HepG2 (cell line): ENCODE measurements around the gene ADCY6. TPM values are rescaled to one million over a fixed set of nuclear protein-coding genes. Genes with fewer than 3 reads are reported as not detected.

Experiments used
- NFE2L1 ChIP-seq: sonication (generic); formaldehyde crosslinking; IDR thresholded peaks from 2 replicates; pipeline ENCODE4 v1.4.0; 2020; ENCODE audit warnings: missing genetic modification reagents, mild to moderate bottlenecking, borderline replicate concordance
- NFKB2 ChIP-seq: sonication (generic); formaldehyde crosslinking; IDR thresholded peaks from 2 replicates; pipeline ENCODE4 v1.4.0; 2020; ENCODE audit warnings: missing genetic modification reagents, borderline replicate concordance
- SOX6 ChIP-seq, 2 experiments: fragments of 450-650 bp in 1 of 2; sonication (generic) in 1 of 2; formaldehyde crosslinking in 1 of 2; IDR thresholded peaks; 2 replicates each; pipeline versions ENCODE4 v1.4.0 to v1.6.1; 2017 to 2020; ENCODE audit warnings: antibody characterized with exemption in 1 of 2, mild to moderate bottlenecking in 1 of 2, missing genetic modification reagents in 1 of 2
- SUZ12 ChIP-seq: fragments of 150-350 bp; IDR thresholded peaks from 2 replicates; pipeline ENCODE4 v1.6.1; 2014; ENCODE audit warnings: low read depth, low read length
- SYNCRIP ChIP-seq: fragments of 200-400 bp; formaldehyde crosslinking; IDR thresholded peaks from 2 replicates; pipeline ENCODE4 v1.6.1; 2018; ENCODE audit warnings: mild to moderate bottlenecking, low read depth, low read length; ENCODE audit not compliant: insufficient read depth
- ZBTB20 ChIP-seq: sonication (generic); formaldehyde crosslinking; IDR thresholded peaks from 2 replicates; pipeline ENCODE4 v1.8.1; 2023; ENCODE audit warnings: missing genetic modification reagents, low read depth, mild to moderate bottlenecking, borderline replicate concordance
- ZBTB8A ChIP-seq: sonication (generic); formaldehyde crosslinking; IDR thresholded peaks from 2 replicates; pipeline ENCODE4 v1.4.0; 2020; ENCODE audit warnings: mild to moderate bottlenecking, low read depth, missing genetic modification reagents, borderline replicate concordance
- ZFP36L1 ChIP-seq: sonication (generic); formaldehyde crosslinking; IDR thresholded peaks from 2 replicates; pipeline ENCODE4 v1.8.0; 2022; ENCODE audit warnings: mild to moderate bottlenecking, missing genetic modification reagents, moderate library complexity
- ZFP62 ChIP-seq: sonication (generic); formaldehyde crosslinking; IDR thresholded peaks from 2 replicates; pipeline ENCODE4 v1.4.0; 2020; ENCODE audit warnings: missing genetic modification reagents
- ZNF207 ChIP-seq: fragments of 450-650 bp; IDR thresholded peaks from 2 replicates; pipeline ENCODE4 v1.6.1; 2016; ENCODE audit warnings: antibody characterized with exemption, borderline replicate concordance
- ZNF431 ChIP-seq: sonication (generic); formaldehyde crosslinking; IDR thresholded peaks from 2 replicates; pipeline ENCODE4 v1.9.0; 2022; ENCODE audit warnings: missing genetic modification reagents, low read depth, mild to moderate bottlenecking, borderline replicate concordance
- ZSCAN31 ChIP-seq: sonication (generic); formaldehyde crosslinking; IDR thresholded peaks from 2 replicates; pipeline ENCODE4 v1.5.0; 2020; ENCODE audit warnings: low read depth, mild to moderate bottlenecking, missing genetic modification reagents
- polyA plus RNA-seq, 8 experiments: library from polyadenylated mRNA; depleted of rRNA in 3 of 8; stranded (reverse) in 7 of 8; unstranded in 1 of 8; fragments of >200 nt; fragmentation: Illumina TruSeq in 4 of 8; extraction: Trizol in 4 of 8; gene quantifications; 2 replicates each; pipeline versions ENCODE4 v1.2.1 to v1.2.3, GENCODE V29; 2011 to 2016; ENCODE audit warnings: low read depth in 4 of 8, missing spikeins in 1 of 8, mixed read lengths in 1 of 8; ENCODE audit not compliant: insufficient read depth in 1 of 8
- total RNA-seq, 5 experiments: library from RNA; depleted of rRNA; stranded (reverse); fragments of >200 nt; fragmentation: Illumina TruSeq; extraction: Trizol; gene quantifications; 2 replicates each; pipeline ENCODE4 v1.2.3, GENCODE V29; 2016; ENCODE audit warnings: low read depth in 1 of 5
- TF ChIP-seq, protein P1 (sequence below): sonication (generic); formaldehyde crosslinking; conservative IDR thresholded peaks from 2 replicates; pipeline ENCODE4 v1.8.0; 2022; ENCODE audit warnings: low read depth, missing genetic modification reagents
- TF ChIP-seq, protein P2 (sequence below): sonication (generic); formaldehyde crosslinking; IDR thresholded peaks from 2 replicates; pipeline ENCODE4 v1.4.0; 2020; ENCODE audit warnings: missing genetic modification reagents, borderline replicate concordance
- TF ChIP-seq, protein P3 (sequence below), 2 experiments: fragments of 450-650 bp in 1 of 2; sonication (generic) in 1 of 2; formaldehyde crosslinking; IDR thresholded peaks; 2 replicates each; pipeline versions ENCODE4 v1.5.0 to v1.8.0; 2020 to 2022; ENCODE audit warnings: mild to moderate bottlenecking in 1 of 2, missing genetic modification reagents in 1 of 2
- TF ChIP-seq, protein P4 (sequence below): sonication (generic); formaldehyde crosslinking; IDR thresholded peaks from 2 replicates; pipeline ENCODE4 v1.4.0; 2020; ENCODE audit warnings: missing genetic modification reagents
- TF ChIP-seq, protein P5 (sequence below): sonication (generic); formaldehyde crosslinking; IDR thresholded peaks from 2 replicates; pipeline ENCODE4 v1.4.0; 2020; ENCODE audit warnings: mild to moderate bottlenecking, missing genetic modification reagents

ADCY6 gene
- total and polyA plus RNA-seq, 2 of the 13 experiments (the other 11 are each of a cell fraction or from before 2014, with no cell fraction given) = 10.6 to 11.8 TPM

DNA sequence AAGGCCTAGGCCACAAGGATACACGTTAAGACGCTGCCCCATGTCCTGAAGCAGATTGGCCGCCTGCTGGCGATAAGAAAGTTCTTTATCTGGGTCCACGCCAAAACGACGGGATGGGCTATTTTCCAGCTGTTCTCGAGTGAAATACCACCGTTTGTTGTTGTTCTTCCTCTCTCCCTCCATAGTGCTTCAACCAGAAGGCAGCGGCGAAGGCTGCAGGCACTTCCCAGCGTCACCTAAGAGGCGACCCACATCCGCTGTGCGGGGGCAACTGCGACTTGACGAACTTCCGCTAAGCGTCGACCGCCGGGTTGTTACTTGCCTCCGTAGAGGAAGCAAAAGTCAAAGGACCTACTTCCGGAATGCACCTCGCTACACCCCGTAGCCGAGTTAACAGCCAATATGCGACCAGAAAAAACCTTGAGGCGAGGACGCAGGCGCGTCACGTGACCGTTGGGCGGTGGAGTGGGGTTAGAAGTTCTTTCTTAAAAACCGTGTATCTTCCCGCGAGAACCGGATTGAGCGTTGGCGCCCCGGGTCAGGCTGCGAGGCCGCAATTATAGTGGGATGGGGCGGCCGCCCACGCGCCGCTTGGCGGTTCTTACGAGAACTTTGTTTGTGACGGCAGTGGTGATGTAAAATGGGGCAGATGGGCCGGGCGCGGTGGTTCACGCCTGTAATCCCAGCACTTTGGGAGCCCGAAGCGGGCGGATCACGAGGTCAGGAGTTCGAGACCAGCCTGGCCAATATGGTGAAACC is 72.2 kb downstream of the ADCY6 start, which contains the start of gene CCNT1 (continued):
- TF ChIP-seq, protein P1, sequence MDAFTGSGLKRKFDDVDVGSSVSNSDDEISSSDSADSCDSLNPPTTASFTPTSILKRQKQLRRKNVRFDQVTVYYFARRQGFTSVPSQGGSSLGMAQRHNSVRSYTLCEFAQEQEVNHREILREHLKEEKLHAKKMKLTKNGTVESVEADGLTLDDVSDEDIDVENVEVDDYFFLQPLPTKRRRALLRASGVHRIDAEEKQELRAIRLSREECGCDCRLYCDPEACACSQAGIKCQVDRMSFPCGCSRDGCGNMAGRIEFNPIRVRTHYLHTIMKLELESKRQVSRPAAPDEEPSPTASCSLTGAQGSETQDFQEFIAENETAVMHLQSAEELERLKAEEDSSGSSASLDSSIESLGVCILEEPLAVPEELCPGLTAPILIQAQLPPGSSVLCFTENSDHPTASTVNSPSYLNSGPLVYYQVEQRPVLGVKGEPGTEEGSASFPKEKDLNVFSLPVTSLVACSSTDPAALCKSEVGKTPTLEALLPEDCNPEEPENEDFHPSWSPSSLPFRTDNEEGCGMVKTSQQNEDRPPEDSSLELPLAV (CRISPR knock-in tag) = no peak
- TF ChIP-seq, protein P2, sequence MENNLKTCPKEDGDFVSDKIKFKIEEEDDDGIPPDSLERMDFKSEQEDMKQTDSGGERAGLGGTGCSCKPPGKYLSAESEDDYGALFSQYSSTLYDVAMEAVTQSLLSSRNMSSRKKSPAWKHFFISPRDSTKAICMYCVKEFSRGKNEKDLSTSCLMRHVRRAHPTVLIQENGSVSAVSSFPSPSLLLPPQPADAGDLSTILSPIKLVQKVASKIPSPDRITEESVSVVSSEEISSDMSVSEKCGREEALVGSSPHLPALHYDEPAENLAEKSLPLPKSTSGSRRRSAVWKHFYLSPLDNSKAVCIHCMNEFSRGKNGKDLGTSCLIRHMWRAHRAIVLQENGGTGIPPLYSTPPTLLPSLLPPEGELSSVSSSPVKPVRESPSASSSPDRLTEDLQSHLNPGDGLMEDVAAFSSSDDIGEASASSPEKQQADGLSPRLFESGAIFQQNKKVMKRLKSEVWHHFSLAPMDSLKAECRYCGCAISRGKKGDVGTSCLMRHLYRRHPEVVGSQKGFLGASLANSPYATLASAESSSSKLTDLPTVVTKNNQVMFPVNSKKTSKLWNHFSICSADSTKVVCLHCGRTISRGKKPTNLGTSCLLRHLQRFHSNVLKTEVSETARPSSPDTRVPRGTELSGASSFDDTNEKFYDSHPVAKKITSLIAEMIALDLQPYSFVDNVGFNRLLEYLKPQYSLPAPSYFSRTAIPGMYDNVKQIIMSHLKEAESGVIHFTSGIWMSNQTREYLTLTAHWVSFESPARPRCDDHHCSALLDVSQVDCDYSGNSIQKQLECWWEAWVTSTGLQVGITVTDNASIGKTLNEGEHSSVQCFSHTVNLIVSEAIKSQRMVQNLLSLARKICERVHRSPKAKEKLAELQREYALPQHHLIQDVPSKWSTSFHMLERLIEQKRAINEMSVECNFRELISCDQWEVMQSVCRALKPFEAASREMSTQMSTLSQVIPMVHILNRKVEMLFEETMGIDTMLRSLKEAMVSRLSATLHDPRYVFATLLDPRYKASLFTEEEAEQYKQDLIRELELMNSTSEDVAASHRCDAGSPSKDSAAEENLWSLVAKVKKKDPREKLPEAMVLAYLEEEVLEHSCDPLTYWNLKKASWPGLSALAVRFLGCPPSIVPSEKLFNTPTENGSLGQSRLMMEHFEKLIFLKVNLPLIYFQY (CRISPR knock-in tag) = peak; percentile 36; the same call in 1 of the 2 replicates
- TF ChIP-seq ZFP62 (CRISPR knock-in tag) (no peak), SOX6 (IDR thresholded peaks at IDR 0.05) (no peak), SOX6 (CRISPR knock-in tag; IDR thresholded peaks at IDR 0.05) (peak; percentile 74), ZNF207 (peak; percentile 68; the same call in 1 of the 2 replicates), NFKB2 (CRISPR knock-in tag) (0 out of 2 replicates have a peak, but pooled peaks have one; percentile 17), ZSCAN31 (CRISPR knock-in tag) (peak; percentile 71; the same call in 1 of the 2 replicates), SYNCRIP (no peak), ZFP36L1 (peak; percentile 76; the same call in 1 of the 2 replicates), SUZ12 (no peak), ZBTB8A (CRISPR knock-in tag) (0 out of 2 replicates have a peak, but pooled peaks have one; percentile 41), ZBTB20 (CRISPR knock-in tag) (peak; percentile 81; the same call in 1 of the 2 replicates), ZNF431 (peak; percentile 52), NFE2L1 (CRISPR knock-in tag) (no peak)
- TF ChIP-seq, protein P3, sequence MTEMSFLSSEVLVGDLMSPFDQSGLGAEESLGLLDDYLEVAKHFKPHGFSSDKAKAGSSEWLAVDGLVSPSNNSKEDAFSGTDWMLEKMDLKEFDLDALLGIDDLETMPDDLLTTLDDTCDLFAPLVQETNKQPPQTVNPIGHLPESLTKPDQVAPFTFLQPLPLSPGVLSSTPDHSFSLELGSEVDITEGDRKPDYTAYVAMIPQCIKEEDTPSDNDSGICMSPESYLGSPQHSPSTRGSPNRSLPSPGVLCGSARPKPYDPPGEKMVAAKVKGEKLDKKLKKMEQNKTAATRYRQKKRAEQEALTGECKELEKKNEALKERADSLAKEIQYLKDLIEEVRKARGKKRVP (CRISPR knock-in tag; IDR thresholded peaks at IDR 0.05) = peak in 1 of 2 experiments; percentile 65; a peak in 2 of 4 replicates
- TF ChIP-seq, protein P4, sequence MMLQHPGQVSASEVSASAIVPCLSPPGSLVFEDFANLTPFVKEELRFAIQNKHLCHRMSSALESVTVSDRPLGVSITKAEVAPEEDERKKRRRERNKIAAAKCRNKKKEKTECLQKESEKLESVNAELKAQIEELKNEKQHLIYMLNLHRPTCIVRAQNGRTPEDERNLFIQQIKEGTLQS (CRISPR knock-in tag) = no peak
- TF ChIP-seq, protein P5, sequence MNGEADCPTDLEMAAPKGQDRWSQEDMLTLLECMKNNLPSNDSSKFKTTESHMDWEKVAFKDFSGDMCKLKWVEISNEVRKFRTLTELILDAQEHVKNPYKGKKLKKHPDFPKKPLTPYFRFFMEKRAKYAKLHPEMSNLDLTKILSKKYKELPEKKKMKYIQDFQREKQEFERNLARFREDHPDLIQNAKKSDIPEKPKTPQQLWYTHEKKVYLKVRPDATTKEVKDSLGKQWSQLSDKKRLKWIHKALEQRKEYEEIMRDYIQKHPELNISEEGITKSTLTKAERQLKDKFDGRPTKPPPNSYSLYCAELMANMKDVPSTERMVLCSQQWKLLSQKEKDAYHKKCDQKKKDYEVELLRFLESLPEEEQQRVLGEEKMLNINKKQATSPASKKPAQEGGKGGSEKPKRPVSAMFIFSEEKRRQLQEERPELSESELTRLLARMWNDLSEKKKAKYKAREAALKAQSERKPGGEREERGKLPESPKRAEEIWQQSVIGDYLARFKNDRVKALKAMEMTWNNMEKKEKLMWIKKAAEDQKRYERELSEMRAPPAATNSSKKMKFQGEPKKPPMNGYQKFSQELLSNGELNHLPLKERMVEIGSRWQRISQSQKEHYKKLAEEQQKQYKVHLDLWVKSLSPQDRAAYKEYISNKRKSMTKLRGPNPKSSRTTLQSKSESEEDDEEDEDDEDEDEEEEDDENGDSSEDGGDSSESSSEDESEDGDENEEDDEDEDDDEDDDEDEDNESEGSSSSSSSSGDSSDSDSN (CRISPR knock-in tag) = peak; percentile 76
